GM19240 (cell line): Measurements from ENCODE around the gene BCKDK.
A peak's percentile ranks its signal among the peaks of the same experiment; 100 is the strongest.
"Not testable (repeated sequence)": the region's sequence is repeated elsewhere in the genome, so short reads cannot be mapped to it uniquely, and the experiment has no call there.

ENCODE experiments used
- DNase-seq: peaks from one replicate; pipeline ENCODE4 v3.0.0; 2011; ENCODE audit warnings: low spot score; ENCODE audit not compliant: insufficient read length

BCKDK gene

GRCh38 chr16:31141489-31142108, 33.4 kb downstream of the BCKDK start:
- no peak for DNase-seq

- DNase-seq, result peak; percentile 100
Observed at GRCh38 chr16:31142109-31143010, 34.2 kb downstream of the BCKDK start.

GRCh38 chr16:31143011-31143693, 35.0 kb downstream of the BCKDK start:
- no peak for DNase-seq

GRCh38 chr16:31143694-31144148, 35.5 kb downstream of the BCKDK start:
- no peak for DNase-seq

- not testable (repeated sequence) for DNase-seq
Observed at GRCh38 chr16:31144418-31144817, 36.2 kb downstream of the BCKDK start.

GRCh38 chr16:31145398-31145990, 37.3 kb downstream of the BCKDK start:
- no peak for DNase-seq

- no peak for DNase-seq
Observed at GRCh38 chr16:31147574-31147973, 39.4 kb downstream of the BCKDK start.

- no peak for DNase-seq
Observed at GRCh38 chr16:31148281-31148728, 40.1 kb downstream of the BCKDK start.

- DNase-seq, result no peak
Observed at GRCh38 chr16:31148896-31149295, 40.7 kb downstream of the BCKDK start.

GRCh38 chr16:31149332-31149731, 41.1 kb downstream of the BCKDK start:
- DNase-seq, result no peak

GRCh38 chr16:31149894-31150890, 42.0 kb downstream of the BCKDK start, which contains the start of gene PRSS36:
Gene PRSS36, minus strand, starts transcription at chr16:31150066. Its CDS starts 31 bp downstream, at chr16:31150035.
- no peak for DNase-seq

GRCh38 chr16:31150976-31151375, 42.8 kb downstream of the BCKDK start:
- DNase-seq, result not testable (repeated sequence)

GRCh38 chr16:31157136-31157535, 49.0 kb downstream of the BCKDK start:
- no peak for DNase-seq
